K562 (cell line): ENCODE results near the gene CTXND1. TPM values are rescaled to one million over a fixed set of nuclear protein-coding genes. Genes with fewer than 3 reads are reported as not detected.

ENCODE experiments used
- ATAC-seq: fragments of 200-7000 bp; cut with Tn5 transposase; 3 replicates; pipeline ENCODE4 v1.9.1; 2020; ENCODE audit warnings: moderate library complexity
- BruUV-seq: library from RNA; stranded (reverse); fragments of 400-500 nt; replicated peaks from 2 replicates; lab custom pipeline; 2021; lab: Mats Ljungman, UMichigan
- CTCF ChIA-PET: fragments of 300-600 bp; formaldehyde crosslinking; extraction: SDS; loops from one replicate; lab custom pipeline; 2021; ENCODE audit warnings: low intra/inter-chr PET ratio; lab: Yijun Ruan, JAX
- POLR2A ChIA-PET: fragments of 300-600, 350-650 bp; sonication (Branson Sonifier 250); formaldehyde crosslinking; extraction: SDS; loops from one replicate; lab custom pipeline; 2021; ENCODE audit warnings: antibody characterized with exemption, inconsistent platforms; lab: Yijun Ruan, JAX
- DNase-seq, 4 experiments: peaks; one replicate each; pipeline versions ENCODE4 v3.0.0 to v3.0.0-alpha.2; 2011 to 2018; ENCODE audit warnings: low spot score in 3 of 4, mixed read lengths in 3 of 4; ENCODE audit errors: extremely low read depth in 1 of 4
- FAIRE-seq: peaks from 2 replicates; lab custom pipeline; 2011; peaks lifted over from hg19 to GRCh38; lab: Jason Lieb, UNC
- H2AFZ ChIP-seq: 2 replicates; pipeline ENCODE4 v1.6.0; 2011; ENCODE audit warnings: low read depth, low read length, control low read depth, inconsistent platforms
- H3K27ac ChIP-seq: fragments of 200-600 bp; 3 replicates; pipeline ENCODE4 v1.8.0; 2011; ENCODE audit warnings: low read depth, mild to moderate bottlenecking, control low read depth, inconsistent platforms, low read length, moderate library complexity, mixed read lengths; ENCODE audit errors: extremely low read depth
- H3K27me3 ChIP-seq, 2 experiments: fragments of 300-600 bp in 1 of 2; 2 replicates in 1 of 2; 3 replicates in 1 of 2; pipeline versions ENCODE4 v1.6.0 to v1.8.0; 2011; ENCODE audit warnings: inconsistent platforms in 2 of 2, low read length in 2 of 2, mild to moderate bottlenecking in 1 of 2, mixed read lengths in 1 of 2, moderate library complexity in 1 of 2; ENCODE audit not compliant: control insufficient read depth in 2 of 2, insufficient read depth in 2 of 2
- H3K36me3 ChIP-seq: fragments of 300-600 bp; 3 replicates; pipeline ENCODE4 v1.8.0; 2011; ENCODE audit warnings: mild to moderate bottlenecking, low read length, inconsistent platforms; ENCODE audit not compliant: control insufficient read depth, insufficient read depth
- H3K4me1 ChIP-seq, 2 experiments: fragments of 200-600 bp in 1 of 2; replicated peaks in 1 of 2; 2 replicates in 1 of 2; 3 replicates in 1 of 2; pipeline versions ENCODE4 v1.5.1 to v1.8.0; 2011; ENCODE audit warnings: inconsistent platforms in 2 of 2, low read length in 2 of 2, mild to moderate bottlenecking in 1 of 2, mixed read lengths in 1 of 2, moderate library complexity in 1 of 2; ENCODE audit not compliant: control insufficient read depth in 2 of 2, insufficient read depth in 2 of 2
- H3K4me2 ChIP-seq: 2 replicates; pipeline ENCODE4 v1.6.1; 2011; ENCODE audit warnings: low read length, control low read depth, inconsistent platforms, mixed read lengths; ENCODE audit not compliant: insufficient read depth
- H3K4me3 ChIP-seq: fragments of 200-600 bp; sonication (generic), shearing (Covaris generic); 2 replicates; pipeline ENCODE4 v1.5.1; 2016; ENCODE audit warnings: control low read depth, inconsistent platforms
- H3K79me2 ChIP-seq: fragments of 200-600 bp; 3 replicates; pipeline ENCODE4 v1.8.0; 2011; ENCODE audit warnings: low read length, inconsistent platforms; ENCODE audit not compliant: control insufficient read depth, insufficient read depth
- H3K9ac ChIP-seq, 2 experiments: 2 replicates each; pipeline versions ENCODE4 v1.6.0 to v1.6.1; 2011; ENCODE audit warnings: low read depth in 2 of 2, low read length in 2 of 2, control low read depth in 1 of 2, inconsistent platforms in 1 of 2, mild to moderate bottlenecking in 1 of 2, mixed read lengths in 1 of 2; ENCODE audit not compliant: insufficient read depth in 1 of 2
- H3K9me1 ChIP-seq: one replicate; pipeline ENCODE4 v1.6.0; 2011; ENCODE audit warnings: inconsistent platforms, mild to moderate bottlenecking, low read length, moderate library complexity; ENCODE audit not compliant: control insufficient read depth, insufficient read depth
- H3K9me3 ChIP-seq: replicated peaks from 2 replicates; pipeline ENCODE4 v1.5.1; 2011; ENCODE audit warnings: low read depth, low read length, inconsistent platforms; ENCODE audit not compliant: control insufficient read depth, insufficient read depth
- H4K20me1 ChIP-seq: replicated peaks from 2 replicates; pipeline ENCODE4 v1.6.1; 2011; ENCODE audit warnings: low read length, inconsistent platforms, mixed read lengths; ENCODE audit not compliant: control insufficient read depth, insufficient read depth
- CBX2 ChIP-seq: fragments of 200-600 bp; sonication (generic); IDR thresholded peaks from one replicate; pipeline ENCODE4 v1.6.1; 2012; ENCODE audit warnings: mild to moderate bottlenecking, low read length, inconsistent platforms; ENCODE audit not compliant: insufficient read depth, poor library complexity, severe bottlenecking
- FOXJ2 ChIP-seq: fragments of 200-800 bp; sonication (Bioruptor generic); IDR thresholded peaks from 2 replicates; pipeline ENCODE4 v1.6.1; 2016; ENCODE audit warnings: missing genetic modification characterization, missing compliant biosample characterization
- HDAC1 ChIP-seq, 2 experiments: fragments of 450-650 bp; IDR thresholded peaks; 2 replicates each; pipeline ENCODE4 v1.6.1; 2016 to 2017; ENCODE audit warnings: inconsistent platforms in 1 of 2, mild to moderate bottlenecking in 1 of 2, moderate library complexity in 1 of 2
- ID3 ChIP-seq, 2 experiments: fragments of 250-450 bp in 1 of 2; fragments of 450-650 bp in 1 of 2; sonication (Bioruptor Pico) in 1 of 2; IDR thresholded peaks; 2 replicates each; pipeline versions ENCODE4 v1.6.1 to v1.8.0; 2016 to 2021; ENCODE audit warnings: mild to moderate bottlenecking in 2 of 2, moderate library complexity in 2 of 2, missing compliant biosample characterization in 1 of 2, missing genetic modification characterization in 1 of 2
- MAFF ChIP-seq: IDR thresholded peaks from 2 replicates; pipeline ENCODE4 v1.6.1; 2012; ENCODE audit warnings: low read length, improper control_type of control experiment
- NR2C2 ChIP-seq, 2 experiments: fragments of 200-800 bp in 1 of 2; sonication (Bioruptor generic) in 1 of 2; sonication (generic) in 1 of 2; formaldehyde crosslinking in 1 of 2; IDR thresholded peaks; 2 replicates each; pipeline versions ENCODE4 v1.6.1 to v1.8.0; 2016 to 2022; ENCODE audit warnings: mild to moderate bottlenecking in 1 of 2, missing compliant biosample characterization in 1 of 2, missing genetic modification characterization in 1 of 2, missing genetic modification reagents in 1 of 2
- NUFIP1 ChIP-seq: fragments of 450-650 bp; IDR thresholded peaks from 2 replicates; pipeline ENCODE4 v1.6.1; 2018; ENCODE audit not compliant: partially characterized antibody
- POLR2B ChIP-seq: fragments of 450-650 bp; IDR thresholded peaks from 2 replicates; pipeline ENCODE4 v1.6.1; 2018; ENCODE audit warnings: low read depth; ENCODE audit not compliant: partially characterized antibody
- RBFOX2 ChIP-seq: fragments of 200-400 bp; formaldehyde crosslinking; IDR thresholded peaks from 2 replicates; pipeline ENCODE4 v1.6.1; 2017; ENCODE audit warnings: low read depth, mild to moderate bottlenecking, low read length, moderate library complexity
- SMARCA5 ChIP-seq: fragments of 450-650 bp; IDR thresholded peaks from 2 replicates; pipeline ENCODE4 v1.6.1; 2016
- TFAM ChIP-seq: fragments of 250-450 bp; sonication (Bioruptor Pico); conservative IDR thresholded peaks from 2 replicates; pipeline ENCODE4 v1.5.0; 2021; ENCODE audit warnings: mild to moderate bottlenecking, moderate library complexity
- THAP7 ChIP-seq: fragments of 250-450 bp; sonication (Bioruptor Pico); IDR thresholded peaks from 2 replicates; pipeline ENCODE4 v1.5.0; 2021
- XRCC5 ChIP-seq: fragments of 200-400 bp; formaldehyde crosslinking; IDR thresholded peaks from 2 replicates; pipeline ENCODE4 v1.6.1; 2017; ENCODE audit warnings: low read depth, mild to moderate bottlenecking, low read length
- ZNF133 ChIP-seq: fragments of 250-450 bp; sonication (Bioruptor Pico); IDR thresholded peaks from 2 replicates; pipeline ENCODE4 v1.4.0; 2020; ENCODE audit warnings: mild to moderate bottlenecking
- ZNF184 ChIP-seq: sonication (generic); formaldehyde crosslinking; IDR thresholded peaks from 2 replicates; pipeline ENCODE4 v1.5.0; 2020; ENCODE audit warnings: missing genetic modification reagents
- ZNF280B ChIP-seq: fragments of 250-450 bp; sonication (Bioruptor Pico); IDR thresholded peaks from 2 replicates; pipeline ENCODE4 v1.5.1; 2021; ENCODE audit warnings: mild to moderate bottlenecking
- ZNF512 ChIP-seq: IDR thresholded peaks from 2 replicates; pipeline ENCODE4 v1.6.1; 2016; ENCODE audit warnings: missing genetic modification characterization, missing compliant biosample characterization
- ZNF766 ChIP-seq: fragments of 200-800 bp; sonication (Bioruptor generic); conservative IDR thresholded peaks from 2 replicates; pipeline ENCODE4 v1.6.1; 2016; ENCODE audit warnings: missing genetic modification characterization, missing compliant biosample characterization
- WGBS: fragments of 100-300 bp; shearing (Covaris generic); methylation state at CpG from one replicate; pipeline ENCODE4 v1.1.6; 2016; ENCODE audit warnings: low coverage, mixed read lengths; ENCODE audit not compliant: insufficient coverage; ENCODE audit errors: missing lambda C conversion rate; 5-methylcytosine and 5-hydroxymethylcytosine counted together
- in situ Hi-C: fragments of 300-500 bp; cut with MboI; formaldehyde crosslinking; loops from 4 replicates; pipeline ENCODE4 v1.15.0; 2018; ENCODE audit warnings: inconsistent platforms, mixed read lengths
- intact Hi-C: fragments of 100-400 bp; cut with micrococcal nuclease; formaldehyde crosslinking; loops from 2 replicates; pipeline ENCODE4 v1.14.2; 2022
- polyA plus RNA-seq, 8 experiments: library from polyadenylated mRNA; depleted of rRNA in 4 of 8; stranded (reverse) in 5 of 8; unstranded in 3 of 8; fragments of >200 nt; fragmentation: Nextera tagmentation in 2 of 8; fragmentation: Illumina TruSeq in 1 of 8; extraction: Ambion mirVana in 2 of 8; extraction: Trizol in 1 of 8; gene quantifications; 2 replicates each; pipeline versions ENCODE4 v1.2.1 to v1.2.3, GENCODE V29; 2011 to 2014; ENCODE audit warnings: inconsistent platforms in 1 of 8, missing spikeins in 1 of 8
- total RNA-seq, 7 experiments: library from RNA; depleted of rRNA in 6 of 7; stranded (reverse); fragments of >200 nt in 6 of 7; fragmentation: Illumina TruSeq in 2 of 7; extraction: Trizol in 2 of 7; gene quantifications; 2 replicates each; pipeline versions ENCODE4 v1.2.1 to v1.2.3, GENCODE V29; 2011 to 2021; ENCODE audit warnings: low replicate concordance in 1 of 7

The CTXND1 gene
- total and polyA plus RNA-seq, 9 of the 15 experiments (the other 6 are each of a cell fraction or from before 2014, with no cell fraction given), result 0.04 TPM; not detected in 7

GRCh38 chr15:80204231-80204630 is 47.8 kb downstream of the CTXND1 start:
- WGBS, result 6% methylated on average over 4 of the region's 4 CpGs
- H3K9me1 ChIP-seq, result no peaks in the 10 kb centered on the region
- POLR2A ChIA-PET, result no interaction called here
- no peak for DNase-seq
- TF ChIP-seq NR2C2 (CRISPR knock-in tag; IDR thresholded peaks at IDR 0.05), result no peak
- no peak for TF ChIP-seq NR2C2 (tag; IDR thresholded peaks at IDR 0.05)
- TF ChIP-seq ZNF133 (CRISPR knock-in tag), result no peak
- no peak for TF ChIP-seq FOXJ2
- TF ChIP-seq MAFF, result no peak
- TF ChIP-seq THAP7 (CRISPR knock-in tag), result no peak
- no peak for TF ChIP-seq ZNF766 (CRISPR knock-in tag)
- TF ChIP-seq TFAM (CRISPR knock-in tag), result no peak
- TF ChIP-seq ZNF512 (tag), result no peak
- TF ChIP-seq ID3 (CRISPR knock-in tag; IDR thresholded peaks at IDR 0.05), result no peak
- no peak for TF ChIP-seq ID3 (tag; IDR thresholded peaks at IDR 0.05)
- TF ChIP-seq XRCC5, result no peak
- no peak for TF ChIP-seq ZNF184 (CRISPR knock-in tag)
- TF ChIP-seq CBX2, result no peak
- no peak for TF ChIP-seq RBFOX2
- TF ChIP-seq HDAC1 (IDR thresholded peaks at IDR 0.05), result no peak
- no peak for TF ChIP-seq ZNF280B (CRISPR knock-in tag)
- TF ChIP-seq NUFIP1, result no peak
- TF ChIP-seq SMARCA5, result no peak
- TF ChIP-seq POLR2B, result no peak
- H3K79me2 ChIP-seq, result no peaks in the 10 kb centered on the region
- no peak overlapping the region for H3K27ac ChIP-seq
- peaks cover 42% of the 10 kb centered on the region in 2 experiments for H3K27me3 ChIP-seq
- 0 out of 2 replicates have a peak, but pooled peaks cover 11% of the 10 kb centered on the region for H4K20me1 ChIP-seq
- intact Hi-C loops, result no loop called here
- FAIRE-seq, result no peak
- peaks cover 0 to 6% of the 10 kb centered on the region in 2 experiments; a peak in 1 of 5 replicates for H3K4me1 ChIP-seq
- CTCF ChIA-PET, result no interaction called here
- no peak overlapping the region for H2AFZ ChIP-seq
- no peaks in the 10 kb centered on the region for H3K36me3 ChIP-seq
- H3K9me3 ChIP-seq, result no peaks in the 10 kb centered on the region
- H3K4me3 ChIP-seq, result no peak overlapping the region
- BruUV-seq, result no TSS peak
- H3K4me2 ChIP-seq, result no peak overlapping the region
- in situ Hi-C loops, result no loop called here
- ATAC-seq, result no peak
- no peak overlapping the region for H3K9ac ChIP-seq
